NCI-H510A (cell line): ENCODE measurements around the gene SCGB1C2.

Source experiments
- DNase-seq: peaks from one replicate; lab custom pipeline; 2025; lab: John Stamatoyannopoulos, UW

SCGB1C2 gene

DNA sequence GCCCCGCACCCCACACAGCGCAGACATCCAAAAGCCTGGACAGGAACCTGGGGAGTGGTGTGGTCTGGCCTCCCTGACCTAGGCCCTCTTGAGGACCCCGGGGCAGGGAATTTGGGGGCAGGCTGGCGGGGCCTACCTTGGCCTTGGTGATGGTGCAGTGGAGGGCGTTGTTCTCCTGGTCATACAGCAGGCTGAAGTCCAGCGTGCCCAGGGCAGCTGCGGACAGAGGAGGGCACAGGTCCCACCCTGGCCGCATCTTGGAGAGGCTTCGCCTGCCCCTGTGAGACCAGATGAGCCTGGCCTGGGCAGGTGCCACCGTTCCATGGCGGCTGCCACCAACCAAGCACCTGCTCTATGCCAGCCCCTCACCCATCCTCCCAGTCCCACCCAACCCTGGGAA lies 35.0 kb downstream of the SCGB1C2 start:
- no peak for DNase-seq

DNA sequence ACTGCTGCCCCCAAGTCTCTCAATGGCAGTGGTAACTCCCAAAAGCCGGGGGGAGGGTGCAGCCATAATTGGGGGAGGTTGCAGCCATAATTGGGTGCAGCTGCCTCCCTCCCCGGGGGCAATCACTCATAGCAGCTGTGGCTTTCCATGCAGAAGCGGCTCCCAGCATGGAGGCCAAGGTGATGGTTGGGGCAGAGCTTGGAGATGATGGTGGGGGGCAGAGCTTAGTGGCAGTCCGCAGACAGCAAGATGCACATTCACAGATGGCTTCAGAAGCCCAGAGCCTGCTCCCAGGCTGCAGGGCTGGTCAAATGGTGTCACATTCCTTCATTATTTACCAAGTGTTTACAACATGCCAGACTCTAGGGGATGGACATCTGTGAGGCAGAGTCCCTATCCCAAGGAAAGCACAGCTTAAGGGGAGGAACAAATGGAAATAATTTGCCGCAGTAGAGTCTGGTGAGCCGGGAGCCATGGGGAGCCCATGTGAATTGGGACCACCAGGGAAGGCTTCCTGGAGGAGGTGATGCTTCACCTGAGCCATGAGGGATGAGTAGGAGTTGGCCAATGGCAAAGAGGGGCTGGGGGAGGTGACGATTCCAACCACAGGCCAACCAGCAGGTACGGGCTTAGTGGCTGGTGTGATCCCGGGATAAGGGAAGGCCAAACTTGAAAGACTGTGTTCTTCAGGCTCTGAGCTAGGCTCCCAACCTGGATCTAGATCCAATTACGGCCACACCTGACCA lies 36.0 kb downstream of the SCGB1C2 start:
- DNase-seq, result no peak

DNA sequence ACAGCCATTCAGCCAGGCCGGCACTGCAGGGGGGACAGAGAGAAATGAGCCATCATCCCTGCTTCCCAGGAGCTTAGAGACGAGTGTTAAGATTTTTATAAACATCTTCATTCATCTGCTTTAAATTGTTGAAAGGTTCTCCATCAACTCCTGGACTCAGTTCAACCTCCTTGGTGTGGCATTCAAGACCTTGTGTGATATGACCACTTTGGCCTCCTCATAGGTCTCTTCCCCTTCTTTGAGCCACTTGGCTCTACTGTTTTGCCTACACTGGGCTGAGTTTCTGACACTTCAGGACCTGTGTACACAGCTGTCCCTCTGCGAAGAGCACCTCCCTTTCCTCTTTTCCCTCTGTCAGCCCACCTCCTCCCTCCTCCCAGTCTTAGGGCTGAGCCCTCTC lies 39.8 kb downstream of the SCGB1C2 start:
- DNase-seq, result no peak

DNA sequence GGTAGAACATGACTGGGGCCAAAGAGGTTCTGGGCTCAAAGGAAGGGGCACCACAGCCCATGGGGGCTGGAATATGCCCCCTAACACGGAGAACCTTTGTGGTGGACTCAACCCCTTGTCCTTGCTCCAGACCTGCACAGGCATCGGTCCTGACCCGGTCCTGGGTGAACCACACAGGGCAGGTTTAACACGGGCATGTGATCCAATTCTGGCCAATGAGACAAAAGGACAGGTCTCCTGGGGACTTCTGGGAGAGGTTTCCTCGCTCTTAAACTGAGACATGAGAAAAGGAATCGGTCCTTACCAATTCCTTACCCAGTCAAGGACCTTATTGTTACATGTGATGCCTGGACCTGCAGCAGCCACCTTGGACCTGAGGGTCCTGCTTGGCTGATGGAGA lies 40.4 kb downstream of the SCGB1C2 start:
- DNase-seq, result no peak

DNA sequence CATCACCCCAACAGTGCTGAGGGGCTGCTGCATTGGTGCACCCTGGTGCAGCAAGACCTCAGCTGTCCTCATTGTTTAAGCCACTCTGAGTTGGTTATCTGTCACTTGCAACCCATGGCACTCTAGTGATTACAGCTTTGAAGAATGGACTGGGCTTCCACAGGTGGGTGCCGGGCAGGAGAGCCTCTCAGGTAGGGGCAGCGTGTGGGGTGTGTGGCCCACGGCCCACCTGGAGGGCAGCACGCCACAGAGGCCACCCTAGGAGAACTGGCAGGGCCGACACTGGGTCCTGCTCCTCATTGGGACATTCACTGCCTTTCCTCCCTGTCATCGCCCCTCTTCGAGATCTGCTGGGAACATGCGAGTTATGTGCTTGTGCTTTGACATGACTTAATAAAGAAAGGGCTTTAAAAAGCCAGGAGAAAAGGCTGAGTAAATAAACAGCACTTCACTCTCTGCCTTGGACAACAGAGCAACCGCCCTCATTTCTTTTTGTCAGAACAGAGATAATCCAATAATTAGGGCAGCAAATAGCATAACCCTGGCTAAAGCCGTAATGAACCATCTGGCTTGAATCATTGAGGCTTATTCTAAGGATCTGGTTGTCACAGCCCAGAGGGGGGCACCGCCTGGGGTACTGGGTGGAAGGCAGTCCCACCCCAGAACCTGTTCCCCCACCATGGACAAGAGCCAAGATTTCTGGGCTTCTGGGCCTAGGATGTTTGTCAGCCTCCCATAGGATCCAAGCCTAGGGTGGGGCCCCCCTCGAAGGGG lies 41.1 kb downstream of the SCGB1C2 start:
- DNase-seq, result no peak

DNA sequence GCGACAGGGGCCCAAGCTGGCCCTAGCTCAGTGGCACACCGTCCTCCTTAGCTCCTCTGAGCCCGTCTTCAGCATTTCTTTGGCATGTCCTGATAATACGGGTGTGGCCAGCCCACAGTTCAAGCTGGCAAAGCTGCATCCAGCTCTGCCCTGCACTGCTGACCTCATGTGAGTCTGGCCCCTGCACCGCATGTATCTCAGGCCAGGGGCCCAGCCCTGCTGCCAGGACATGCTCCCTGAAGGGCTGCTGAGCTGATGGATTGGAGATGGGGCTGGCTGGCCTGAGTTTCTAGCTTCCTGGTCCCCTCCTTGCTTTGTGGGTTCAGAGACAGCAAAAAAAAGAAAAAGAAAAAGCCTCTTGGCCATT lies 41.7 kb downstream of the SCGB1C2 start:
- no peak for DNase-seq

DNA sequence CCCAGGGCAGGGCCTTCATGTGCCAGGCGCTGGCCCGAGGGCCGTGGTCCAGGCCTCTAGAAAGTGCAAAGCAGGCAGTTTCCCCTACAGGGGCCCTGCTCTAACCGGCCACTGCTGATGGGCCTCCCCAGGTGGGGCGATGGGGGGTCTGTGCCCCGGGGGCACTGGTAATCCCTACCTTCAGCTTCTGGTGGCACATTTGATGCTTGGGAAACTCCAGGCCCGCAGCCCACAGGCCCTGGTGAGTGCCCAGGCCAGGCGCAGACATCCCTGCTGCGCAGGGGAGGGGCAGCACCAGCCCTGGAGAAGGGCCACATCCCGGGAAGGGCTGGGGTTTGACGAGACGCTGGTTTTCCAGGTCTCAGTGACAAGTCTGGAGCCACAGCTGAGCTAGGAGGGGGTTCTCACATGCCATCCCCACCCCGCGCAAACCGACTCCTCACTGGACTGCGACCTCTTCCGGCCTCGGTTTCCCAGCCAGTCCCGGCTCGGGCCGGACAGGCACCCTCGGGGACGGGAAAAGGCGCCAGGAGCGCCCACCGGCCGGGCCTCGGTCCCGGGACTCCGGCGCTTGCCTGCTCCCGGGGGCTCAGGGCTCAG lies 42.5 kb downstream of the SCGB1C2 start:
- no peak for DNase-seq

DNA sequence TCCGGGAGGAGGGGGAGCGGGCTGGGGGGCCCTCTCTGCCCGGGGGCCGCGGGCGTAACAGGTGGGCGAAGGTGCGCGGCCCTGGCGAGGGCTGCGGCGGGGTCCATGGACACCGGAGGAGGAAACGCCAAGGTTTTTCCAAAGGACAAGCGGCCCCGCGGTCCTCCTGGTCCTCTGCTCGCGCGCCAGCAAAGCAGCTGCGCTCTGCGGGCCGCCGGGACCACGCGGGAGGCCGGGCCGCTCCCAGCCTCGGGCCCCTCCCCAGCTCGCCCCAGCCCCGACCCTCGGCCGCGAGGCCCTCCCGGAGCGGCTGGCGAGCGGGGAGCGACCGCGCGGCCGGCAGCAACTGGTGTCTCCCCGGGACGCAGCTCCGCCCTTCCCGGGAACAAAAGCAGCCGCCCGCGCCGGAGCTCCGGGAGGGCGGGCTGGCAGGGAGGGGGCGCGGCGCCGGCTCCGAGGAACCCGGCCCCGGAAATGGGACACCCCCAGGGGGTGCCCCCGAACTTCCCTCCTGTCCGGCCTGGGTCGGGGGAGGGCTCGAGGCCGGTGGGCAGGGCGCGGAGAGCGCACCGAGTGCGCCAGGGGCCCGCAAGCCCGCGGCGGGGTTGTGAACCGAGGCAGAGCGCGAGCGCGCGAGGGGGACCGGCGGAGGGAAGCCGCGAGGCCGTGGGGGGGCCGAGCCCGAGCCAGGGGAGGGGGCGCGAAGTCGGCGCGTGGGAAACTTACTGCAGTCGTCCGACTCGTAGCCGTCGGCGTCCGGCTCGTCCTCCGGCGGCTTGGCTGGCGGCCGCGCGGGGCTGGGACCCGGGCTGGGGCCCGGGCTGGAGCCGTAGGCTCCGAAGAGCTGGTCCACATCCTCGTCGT lies 43.2 kb downstream of the SCGB1C2 start:
- no peak for DNase-seq

DNA sequence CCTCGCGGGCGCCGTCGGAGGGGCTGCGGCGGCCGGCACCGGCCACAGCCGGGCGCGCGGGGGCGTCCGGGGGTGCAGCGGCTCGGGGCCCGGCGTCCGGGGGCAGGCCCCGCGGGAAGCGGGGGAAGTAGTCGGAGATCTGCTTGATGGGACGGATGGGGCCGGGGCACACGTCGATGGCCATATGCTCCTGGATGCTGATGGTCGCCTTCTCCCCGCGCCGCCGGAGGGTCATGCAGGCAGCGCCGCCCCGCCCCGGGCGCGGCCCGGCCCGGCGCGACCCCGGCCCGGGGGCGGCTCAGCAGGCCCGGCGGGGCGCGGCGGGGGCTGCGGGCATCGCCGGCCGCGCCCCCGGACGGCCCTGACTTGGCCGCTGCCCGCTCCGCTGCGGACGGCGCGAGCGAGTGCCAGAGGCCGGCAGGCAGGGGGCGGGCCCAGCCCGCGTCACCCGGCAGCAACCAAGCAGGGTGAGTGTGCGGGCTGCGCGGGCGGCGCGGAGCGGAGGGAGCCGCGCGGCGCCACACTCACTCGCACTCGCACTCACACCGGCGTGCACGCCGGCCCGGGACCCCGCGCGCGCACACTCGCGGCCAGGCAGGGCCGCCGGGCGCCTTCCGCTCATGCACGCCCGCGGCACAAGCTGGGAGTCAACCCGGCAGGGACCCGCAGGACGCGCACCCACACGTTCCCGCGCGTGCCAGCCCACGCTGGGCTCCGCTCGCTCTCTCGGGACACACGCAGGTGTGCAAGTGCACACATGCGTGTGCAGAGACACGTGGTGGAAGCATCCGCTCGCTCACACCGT lies 44.1 kb downstream of the SCGB1C2 start, which contains the start of gene DOC2B:
Gene DOC2B (minus strand): TSS at position 406 of the 805 bp plus-strand sequence. CDS start 171 bp downstream, at position 235.
- no peak for DNase-seq

DNA sequence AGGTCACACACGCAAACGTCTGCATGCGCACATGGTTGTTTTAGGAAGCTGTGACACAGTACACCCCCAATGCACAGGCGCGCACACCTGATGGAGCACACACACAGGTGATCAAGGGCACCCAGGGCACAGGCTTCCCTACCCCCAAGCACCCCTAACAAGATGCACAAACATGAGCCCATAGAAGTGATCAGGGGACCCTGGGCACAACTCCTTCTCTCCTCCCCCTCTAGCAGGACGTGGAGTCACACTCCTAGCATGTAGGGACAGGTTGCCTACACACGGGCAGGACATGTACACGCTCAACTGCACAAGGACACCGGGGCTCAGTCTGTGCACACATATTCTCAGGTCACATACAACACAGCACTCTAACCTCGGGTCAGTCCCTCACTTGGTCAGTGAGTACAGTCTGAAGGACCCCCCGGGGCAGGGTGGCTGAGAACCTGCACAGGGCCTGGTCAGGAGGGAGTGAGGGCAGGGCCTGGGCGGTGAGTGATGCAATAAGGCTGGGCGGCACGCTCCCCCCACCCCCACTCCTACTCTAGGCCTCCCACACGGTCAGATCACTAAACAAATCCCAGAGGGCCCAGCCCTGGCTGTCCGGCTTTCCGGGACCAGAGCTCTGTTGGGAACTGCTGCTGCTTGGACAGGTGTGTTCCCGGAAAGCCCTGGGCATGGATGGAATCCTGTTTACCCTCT lies 44.8 kb downstream of the SCGB1C2 start:
- DNase-seq, result no peak

DNA sequence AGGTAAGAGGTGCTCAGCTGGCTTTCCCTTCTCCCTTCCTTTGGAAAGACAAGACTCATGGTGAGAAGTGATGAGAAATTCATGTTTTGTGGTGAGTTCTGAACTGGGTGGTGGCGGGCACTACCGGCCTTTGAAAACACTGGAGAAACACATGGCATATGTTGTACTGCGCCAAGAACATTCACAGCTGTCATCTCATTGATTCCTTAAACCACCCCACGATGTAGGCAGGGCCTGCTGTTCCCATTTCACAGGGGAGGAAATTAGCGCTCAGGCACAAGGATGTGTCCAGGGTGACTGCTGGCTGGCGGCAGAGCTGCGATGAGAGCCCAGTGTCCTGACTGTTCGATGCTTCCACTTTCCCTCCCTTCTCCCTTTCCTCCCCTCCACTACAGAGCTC lies 45.7 kb downstream of the SCGB1C2 start:
- no peak for DNase-seq

DNA sequence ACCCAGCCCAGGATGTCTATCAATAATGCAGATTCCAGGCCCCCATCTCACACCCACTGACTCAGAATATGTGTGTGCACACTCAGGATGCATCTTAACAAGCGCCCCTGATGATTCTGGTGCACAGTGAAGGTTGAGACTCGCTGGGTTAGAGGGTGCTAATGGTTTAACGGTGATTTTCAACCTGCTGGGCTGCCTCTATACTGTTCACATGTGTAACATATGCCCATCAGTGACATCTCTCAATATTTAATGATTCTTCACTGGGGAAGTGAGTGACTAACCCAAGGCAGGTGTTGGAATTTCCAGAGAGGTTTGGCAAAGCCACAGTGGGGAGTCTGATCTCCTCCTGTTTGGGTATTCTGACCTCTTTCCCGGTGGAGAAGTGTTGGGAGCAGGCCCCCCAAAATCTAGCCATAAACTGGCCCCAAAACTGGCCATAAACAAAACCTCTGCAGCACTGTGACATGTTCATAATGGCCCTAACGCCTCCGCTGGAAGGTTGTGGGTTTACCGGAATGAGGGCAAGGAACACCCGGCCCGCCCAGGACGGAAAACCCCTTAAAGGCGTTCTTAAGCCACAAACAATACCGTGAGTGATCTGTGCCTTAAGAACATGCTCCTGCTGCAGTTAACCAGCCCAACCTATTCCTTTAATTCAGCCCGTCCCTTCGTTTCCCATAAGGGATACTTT lies 48.2 kb downstream of the SCGB1C2 start:
- no peak for DNase-seq

DNA sequence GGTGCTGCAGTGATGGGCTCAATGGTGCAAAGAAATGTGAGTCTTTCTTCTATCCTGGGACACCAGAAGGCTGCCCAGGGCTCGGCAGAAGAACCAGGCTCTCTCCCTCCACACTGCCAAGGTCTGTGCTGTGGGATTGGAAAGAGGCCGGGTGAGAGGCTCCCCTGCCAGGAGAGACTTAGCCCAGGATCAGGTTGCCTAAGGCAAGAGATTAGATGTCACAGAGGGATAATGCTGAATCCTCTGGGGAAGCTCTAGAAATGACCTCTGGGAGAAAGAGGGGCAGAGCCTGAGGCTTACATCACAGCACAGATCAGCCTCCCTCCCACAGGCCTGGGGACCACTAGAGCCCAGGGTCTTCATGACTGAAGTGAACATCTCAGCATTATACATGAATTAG lies 49.8 kb downstream of the SCGB1C2 start:
- DNase-seq, result no peak
